ENCODE data around the gene TEX36.

GRCh38 chr10:125628104-125629049 lies 54.6 kb downstream of the TEX36 start:
- no peak for TF ChIP-seq GABPA (IDR thresholded peaks at IDR 0.05; ENCODE audit: low read depth)
- no peak for TF ChIP-seq CTCF (IDR thresholded peaks at IDR 0.05; ENCODE audit: insufficient read depth, low read length)
- TF ChIP-seq POLR2AphosphoS5 (IDR thresholded peaks at IDR 0.05; ENCODE audit: low read depth) = no peak
- no peak for TF ChIP-seq REST (IDR thresholded peaks at IDR 0.05; ENCODE audit: insufficient replicate concordance, low read depth)
- TF ChIP-seq SPI1 (IDR thresholded peaks at IDR 0.05; ENCODE audit: borderline replicate concordance, low read depth) = no peak
